HEK293 (cell line): ENCODE data around the gene H2BK1.

Source experiments
- GFI1B ChIP-seq: fragments of 450-650 bp; formaldehyde crosslinking; IDR thresholded peaks from 2 replicates; pipeline ENCODE4 v1.5.1; 2016; ENCODE audit warnings: missing biosample characterization, missing genetic modification characterization
- GLI4 ChIP-seq: fragments of 450-650 bp; formaldehyde crosslinking; IDR thresholded peaks from 2 replicates; pipeline ENCODE4 v1.5.1; 2016; ENCODE audit warnings: missing biosample characterization, missing genetic modification characterization
- IKZF3 ChIP-seq: fragments of 450-650 bp; IDR thresholded peaks from 2 replicates; pipeline ENCODE4 v1.5.0; 2018; ENCODE audit warnings: missing biosample characterization, mild to moderate bottlenecking, missing genetic modification characterization, moderate library complexity
- OVOL3 ChIP-seq: fragments of 450-650 bp; formaldehyde crosslinking; IDR thresholded peaks from 2 replicates; pipeline ENCODE4 v1.5.1; 2016; ENCODE audit warnings: missing biosample characterization, missing genetic modification characterization
- SCRT1 ChIP-seq: fragments of 450-650 bp; formaldehyde crosslinking; IDR thresholded peaks from 2 replicates; pipeline ENCODE4 v1.5.1; 2016; ENCODE audit warnings: missing biosample characterization, missing genetic modification characterization, borderline replicate concordance
- SCRT2 ChIP-seq: fragments of 450-650 bp; formaldehyde crosslinking; IDR thresholded peaks from 2 replicates; pipeline ENCODE4 v1.5.1; 2016; ENCODE audit warnings: missing biosample characterization, missing genetic modification characterization
- ZBTB7A ChIP-seq: fragments of 450-650 bp; formaldehyde crosslinking; IDR thresholded peaks from 2 replicates; pipeline ENCODE4 v1.5.1; 2016; ENCODE audit warnings: low read depth, missing biosample characterization, missing genetic modification characterization
- ZFHX2 ChIP-seq: fragments of 450-650 bp; formaldehyde crosslinking; conservative IDR thresholded peaks from 2 replicates; pipeline ENCODE4 v1.5.1; 2016; ENCODE audit warnings: missing biosample characterization, missing genetic modification characterization
- ZNF140 ChIP-seq: fragments of 450-650 bp; formaldehyde crosslinking; IDR thresholded peaks from 2 replicates; pipeline ENCODE4 v1.5.1; 2016; ENCODE audit warnings: missing biosample characterization, missing genetic modification characterization
- ZNF214 ChIP-seq: fragments of 450-650 bp; formaldehyde crosslinking; IDR thresholded peaks from 2 replicates; pipeline ENCODE4 v1.5.1; 2017; ENCODE audit warnings: missing biosample characterization, mild to moderate bottlenecking, missing genetic modification characterization, borderline replicate concordance
- ZNF221 ChIP-seq: fragments of 450-650 bp; formaldehyde crosslinking; IDR thresholded peaks from 2 replicates; pipeline ENCODE4 v1.5.1; 2017; ENCODE audit warnings: missing biosample characterization, missing genetic modification characterization, borderline replicate concordance
- ZNF324 ChIP-seq: fragments of 450-650 bp; formaldehyde crosslinking; IDR thresholded peaks from 2 replicates; pipeline ENCODE4 v1.5.1; 2016; ENCODE audit warnings: missing biosample characterization, missing genetic modification characterization
- ZNF335 ChIP-seq: fragments of 450-650 bp; formaldehyde crosslinking; conservative IDR thresholded peaks from 2 replicates; pipeline ENCODE4 v1.5.1; 2016; ENCODE audit warnings: missing biosample characterization, missing genetic modification characterization
- ZNF48 ChIP-seq: fragments of 450-650 bp; formaldehyde crosslinking; IDR thresholded peaks from 2 replicates; pipeline ENCODE4 v1.5.1; 2016; ENCODE audit warnings: missing biosample characterization, missing genetic modification characterization
- ZNF549 ChIP-seq: fragments of 450-650 bp; IDR thresholded peaks from 2 replicates; pipeline ENCODE4 v1.5.1; 2018; ENCODE audit warnings: missing biosample characterization, missing genetic modification characterization, mild to moderate bottlenecking, inconsistent platforms, moderate library complexity
- ZNF555 ChIP-seq: fragments of 450-650 bp; formaldehyde crosslinking; conservative IDR thresholded peaks from 2 replicates; pipeline ENCODE4 v1.5.1; 2017; ENCODE audit warnings: missing biosample characterization, mild to moderate bottlenecking, missing genetic modification characterization, inconsistent platforms
- ZNF621 ChIP-seq: fragments of 450-650 bp; formaldehyde crosslinking; IDR thresholded peaks from 2 replicates; pipeline ENCODE4 v1.5.1; 2017; ENCODE audit warnings: missing biosample characterization, missing genetic modification characterization
- ZNF623 ChIP-seq: fragments of 450-650 bp; formaldehyde crosslinking; IDR thresholded peaks from 2 replicates; pipeline ENCODE4 v1.5.1; 2016; ENCODE audit warnings: missing biosample characterization, missing genetic modification characterization
- ZNF654 ChIP-seq: fragments of 450-650 bp; formaldehyde crosslinking; IDR thresholded peaks from 2 replicates; pipeline ENCODE4 v1.5.1; 2016; ENCODE audit warnings: low read depth, missing biosample characterization, missing genetic modification characterization
- ZNF664 ChIP-seq: fragments of 450-650 bp; formaldehyde crosslinking; IDR thresholded peaks from 2 replicates; pipeline ENCODE4 v1.5.1; 2016; ENCODE audit warnings: missing biosample characterization, missing genetic modification characterization
- ZNF776 ChIP-seq: fragments of 450-650 bp; formaldehyde crosslinking; IDR thresholded peaks from 2 replicates; pipeline ENCODE4 v1.5.0; 2017; ENCODE audit warnings: missing biosample characterization, missing genetic modification characterization, borderline replicate concordance
- TF ChIP-seq, protein P1 (sequence below): fragments of 450-650 bp; formaldehyde crosslinking; IDR thresholded peaks from 2 replicates; pipeline ENCODE4 v1.5.0; 2017; ENCODE audit warnings: missing biosample characterization, missing genetic modification characterization, borderline replicate concordance
- TF ChIP-seq, protein P2 (sequence below): fragments of 450-650 bp; formaldehyde crosslinking; IDR thresholded peaks from 2 replicates; pipeline ENCODE4 v1.5.1; 2016; ENCODE audit warnings: missing biosample characterization, missing genetic modification characterization
- TF ChIP-seq, protein P3 (sequence below): fragments of 450-650 bp; formaldehyde crosslinking; optimal IDR thresholded peaks from 2 replicates; pipeline ENCODE3; 2016; ENCODE audit warnings: missing biosample characterization, mild to moderate bottlenecking, missing genetic modification characterization
- TF ChIP-seq, protein P4 (sequence below): IDR thresholded peaks from 2 replicates; pipeline ENCODE4 v1.6.1; 2011; ENCODE audit warnings: mild to moderate bottlenecking, low read depth, low read length, borderline replicate concordance
- TF ChIP-seq, protein P5 (sequence below): fragments of 450-650 bp; formaldehyde crosslinking; IDR thresholded peaks from 2 replicates; pipeline ENCODE4 v1.5.1; 2016; ENCODE audit warnings: missing biosample characterization, missing genetic modification characterization
- TF ChIP-seq, protein P6 (sequence below): fragments of 450-650 bp; formaldehyde crosslinking; IDR thresholded peaks from 2 replicates; pipeline ENCODE4 v1.5.1; 2016; ENCODE audit warnings: missing biosample characterization, missing genetic modification characterization
- TF ChIP-seq, protein P7 (sequence below): fragments of 450-650 bp; formaldehyde crosslinking; IDR thresholded peaks from 2 replicates; pipeline ENCODE4 v1.5.1; 2017; ENCODE audit warnings: missing biosample characterization, missing genetic modification characterization

H2BK1 gene

DNA sequence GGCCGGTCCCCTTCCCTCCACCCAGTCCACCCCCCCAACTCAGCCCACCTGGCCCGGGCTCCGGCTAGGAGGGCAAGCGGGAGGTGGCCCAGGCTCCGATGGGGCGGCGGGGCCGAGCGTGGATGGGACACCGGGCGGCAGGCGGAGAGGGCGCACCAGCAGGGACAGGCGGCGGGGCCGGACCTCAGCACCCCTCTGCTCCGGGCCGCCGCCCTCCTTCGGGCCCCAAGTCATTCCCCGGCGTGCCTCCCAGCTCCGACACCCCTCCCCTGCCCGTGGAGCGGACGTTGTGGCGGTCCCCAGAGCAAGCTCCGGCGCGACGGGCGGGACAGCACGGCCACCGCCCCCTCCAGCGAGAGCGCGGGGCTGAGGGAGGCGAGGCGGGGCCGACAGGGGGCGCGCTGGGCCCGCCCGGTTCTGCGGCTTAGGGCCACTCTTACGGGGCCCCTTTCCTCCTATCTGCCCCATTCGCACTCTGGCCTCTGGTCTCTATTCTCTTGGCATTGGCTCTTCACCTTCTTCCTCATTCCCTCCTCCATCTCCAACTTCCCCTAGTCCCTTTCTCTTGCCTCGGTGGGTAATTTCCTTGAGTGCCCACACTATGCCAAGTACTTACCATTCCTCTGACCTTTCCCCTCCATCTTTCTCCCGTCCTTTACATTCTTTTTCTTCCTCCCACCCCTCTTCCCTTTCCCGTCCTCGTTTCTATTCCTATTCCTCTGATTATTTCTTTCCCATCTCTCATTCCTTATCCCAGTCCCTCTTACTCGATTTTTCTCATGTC lies 42.1 kb downstream of the H2BK1 start (continued):
- TF ChIP-seq, protein P1, sequence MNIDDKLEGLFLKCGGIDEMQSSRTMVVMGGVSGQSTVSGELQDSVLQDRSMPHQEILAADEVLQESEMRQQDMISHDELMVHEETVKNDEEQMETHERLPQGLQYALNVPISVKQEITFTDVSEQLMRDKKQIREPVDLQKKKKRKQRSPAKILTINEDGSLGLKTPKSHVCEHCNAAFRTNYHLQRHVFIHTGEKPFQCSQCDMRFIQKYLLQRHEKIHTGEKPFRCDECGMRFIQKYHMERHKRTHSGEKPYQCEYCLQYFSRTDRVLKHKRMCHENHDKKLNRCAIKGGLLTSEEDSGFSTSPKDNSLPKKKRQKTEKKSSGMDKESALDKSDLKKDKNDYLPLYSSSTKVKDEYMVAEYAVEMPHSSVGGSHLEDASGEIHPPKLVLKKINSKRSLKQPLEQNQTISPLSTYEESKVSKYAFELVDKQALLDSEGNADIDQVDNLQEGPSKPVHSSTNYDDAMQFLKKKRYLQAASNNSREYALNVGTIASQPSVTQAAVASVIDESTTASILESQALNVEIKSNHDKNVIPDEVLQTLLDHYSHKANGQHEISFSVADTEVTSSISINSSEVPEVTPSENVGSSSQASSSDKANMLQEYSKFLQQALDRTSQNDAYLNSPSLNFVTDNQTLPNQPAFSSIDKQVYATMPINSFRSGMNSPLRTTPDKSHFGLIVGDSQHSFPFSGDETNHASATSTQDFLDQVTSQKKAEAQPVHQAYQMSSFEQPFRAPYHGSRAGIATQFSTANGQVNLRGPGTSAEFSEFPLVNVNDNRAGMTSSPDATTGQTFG (tag by site-specific recombination), result no peak
- TF ChIP-seq GLI4 (tag by site-specific recombination), result no peak; the same call in 1 of the 2 replicates
- TF ChIP-seq GFI1B (tag by site-specific recombination), result no peak
- TF ChIP-seq ZNF664, result no peak
- no peak for TF ChIP-seq ZNF776 (tag by site-specific recombination)
- TF ChIP-seq ZNF549 (tag by site-specific recombination), result no peak
- TF ChIP-seq ZNF214 (tag by site-specific recombination), result no peak
- TF ChIP-seq, protein P2, sequence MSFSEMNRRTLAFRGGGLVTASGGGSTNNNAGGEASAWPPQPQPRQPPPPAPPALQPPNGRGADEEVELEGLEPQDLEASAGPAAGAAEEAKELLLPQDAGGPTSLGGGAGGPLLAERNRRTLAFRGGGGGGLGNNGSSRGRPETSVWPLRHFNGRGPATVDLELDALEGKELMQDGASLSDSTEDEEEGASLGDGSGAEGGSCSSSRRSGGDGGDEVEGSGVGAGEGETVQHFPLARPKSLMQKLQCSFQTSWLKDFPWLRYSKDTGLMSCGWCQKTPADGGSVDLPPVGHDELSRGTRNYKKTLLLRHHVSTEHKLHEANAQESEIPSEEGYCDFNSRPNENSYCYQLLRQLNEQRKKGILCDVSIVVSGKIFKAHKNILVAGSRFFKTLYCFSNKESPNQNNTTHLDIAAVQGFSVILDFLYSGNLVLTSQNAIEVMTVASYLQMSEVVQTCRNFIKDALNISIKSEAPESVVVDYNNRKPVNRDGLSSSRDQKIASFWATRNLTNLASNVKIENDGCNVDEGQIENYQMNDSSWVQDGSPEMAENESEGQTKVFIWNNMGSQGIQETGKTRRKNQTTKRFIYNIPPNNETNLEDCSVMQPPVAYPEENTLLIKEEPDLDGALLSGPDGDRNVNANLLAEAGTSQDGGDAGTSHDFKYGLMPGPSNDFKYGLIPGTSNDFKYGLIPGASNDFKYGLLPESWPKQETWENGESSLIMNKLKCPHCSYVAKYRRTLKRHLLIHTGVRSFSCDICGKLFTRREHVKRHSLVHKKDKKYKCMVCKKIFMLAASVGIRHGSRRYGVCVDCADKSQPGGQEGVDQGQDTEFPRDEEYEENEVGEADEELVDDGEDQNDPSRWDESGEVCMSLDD, result peak; percentile 52; the same call in 1 of the 2 replicates
- TF ChIP-seq, protein P3, sequence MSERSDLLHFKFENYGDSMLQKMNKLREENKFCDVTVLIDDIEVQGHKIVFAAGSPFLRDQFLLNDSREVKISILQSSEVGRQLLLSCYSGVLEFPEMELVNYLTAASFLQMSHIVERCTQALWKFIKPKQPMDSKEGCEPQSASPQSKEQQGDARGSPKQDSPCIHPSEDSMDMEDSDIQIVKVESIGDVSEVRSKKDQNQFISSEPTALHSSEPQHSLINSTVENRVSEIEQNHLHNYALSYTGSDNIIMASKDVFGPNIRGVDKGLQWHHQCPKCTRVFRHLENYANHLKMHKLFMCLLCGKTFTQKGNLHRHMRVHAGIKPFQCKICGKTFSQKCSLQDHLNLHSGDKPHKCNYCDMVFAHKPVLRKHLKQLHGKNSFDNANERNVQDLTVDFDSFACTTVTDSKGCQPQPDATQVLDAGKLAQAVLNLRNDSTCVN, result peak; percentile 92
- TF ChIP-seq, protein P4, sequence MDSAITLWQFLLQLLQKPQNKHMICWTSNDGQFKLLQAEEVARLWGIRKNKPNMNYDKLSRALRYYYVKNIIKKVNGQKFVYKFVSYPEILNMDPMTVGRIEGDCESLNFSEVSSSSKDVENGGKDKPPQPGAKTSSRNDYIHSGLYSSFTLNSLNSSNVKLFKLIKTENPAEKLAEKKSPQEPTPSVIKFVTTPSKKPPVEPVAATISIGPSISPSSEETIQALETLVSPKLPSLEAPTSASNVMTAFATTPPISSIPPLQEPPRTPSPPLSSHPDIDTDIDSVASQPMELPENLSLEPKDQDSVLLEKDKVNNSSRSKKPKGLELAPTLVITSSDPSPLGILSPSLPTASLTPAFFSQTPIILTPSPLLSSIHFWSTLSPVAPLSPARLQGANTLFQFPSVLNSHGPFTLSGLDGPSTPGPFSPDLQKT, result no peak
- TF ChIP-seq, protein P5, sequence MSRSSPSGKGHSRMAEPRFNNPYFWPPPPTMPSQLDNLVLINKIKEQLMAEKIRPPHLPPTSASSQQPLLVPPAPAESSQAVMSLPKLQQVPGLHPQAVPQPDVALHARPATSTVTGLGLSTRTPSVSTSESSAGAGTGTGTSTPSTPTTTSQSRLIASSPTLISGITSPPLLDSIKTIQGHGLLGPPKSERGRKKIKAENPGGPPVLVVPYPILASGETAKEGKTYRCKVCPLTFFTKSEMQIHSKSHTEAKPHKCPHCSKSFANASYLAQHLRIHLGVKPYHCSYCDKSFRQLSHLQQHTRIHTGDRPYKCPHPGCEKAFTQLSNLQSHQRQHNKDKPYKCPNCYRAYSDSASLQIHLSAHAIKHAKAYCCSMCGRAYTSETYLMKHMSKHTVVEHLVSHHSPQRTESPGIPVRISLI (tag by site-specific recombination), result no peak
- no peak for TF ChIP-seq ZNF140
- no peak for TF ChIP-seq ZNF654 (tag by site-specific recombination)
- TF ChIP-seq ZNF48 (tag by site-specific recombination), result no peak
- no peak for TF ChIP-seq ZNF555 (tag by site-specific recombination)
- TF ChIP-seq ZNF335 (tag by site-specific recombination), result peak; percentile 57
- TF ChIP-seq, protein P6, sequence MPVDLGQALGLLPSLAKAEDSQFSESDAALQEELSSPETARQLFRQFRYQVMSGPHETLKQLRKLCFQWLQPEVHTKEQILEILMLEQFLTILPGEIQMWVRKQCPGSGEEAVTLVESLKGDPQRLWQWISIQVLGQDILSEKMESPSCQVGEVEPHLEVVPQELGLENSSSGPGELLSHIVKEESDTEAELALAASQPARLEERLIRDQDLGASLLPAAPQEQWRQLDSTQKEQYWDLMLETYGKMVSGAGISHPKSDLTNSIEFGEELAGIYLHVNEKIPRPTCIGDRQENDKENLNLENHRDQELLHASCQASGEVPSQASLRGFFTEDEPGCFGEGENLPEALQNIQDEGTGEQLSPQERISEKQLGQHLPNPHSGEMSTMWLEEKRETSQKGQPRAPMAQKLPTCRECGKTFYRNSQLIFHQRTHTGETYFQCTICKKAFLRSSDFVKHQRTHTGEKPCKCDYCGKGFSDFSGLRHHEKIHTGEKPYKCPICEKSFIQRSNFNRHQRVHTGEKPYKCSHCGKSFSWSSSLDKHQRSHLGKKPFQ (tag by site-specific recombination), result no peak
- no peak for TF ChIP-seq ZNF621 (tag by site-specific recombination)
- TF ChIP-seq, protein P7, sequence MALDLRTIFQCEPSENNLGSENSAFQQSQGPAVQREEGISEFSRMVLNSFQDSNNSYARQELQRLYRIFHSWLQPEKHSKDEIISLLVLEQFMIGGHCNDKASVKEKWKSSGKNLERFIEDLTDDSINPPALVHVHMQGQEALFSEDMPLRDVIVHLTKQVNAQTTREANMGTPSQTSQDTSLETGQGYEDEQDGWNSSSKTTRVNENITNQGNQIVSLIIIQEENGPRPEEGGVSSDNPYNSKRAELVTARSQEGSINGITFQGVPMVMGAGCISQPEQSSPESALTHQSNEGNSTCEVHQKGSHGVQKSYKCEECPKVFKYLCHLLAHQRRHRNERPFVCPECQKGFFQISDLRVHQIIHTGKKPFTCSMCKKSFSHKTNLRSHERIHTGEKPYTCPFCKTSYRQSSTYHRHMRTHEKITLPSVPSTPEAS (tag by site-specific recombination), result no peak
- no peak for TF ChIP-seq OVOL3 (tag by site-specific recombination)
- TF ChIP-seq ZNF221 (tag by site-specific recombination), result peak; percentile 15; the same call in 1 of the 2 replicates
- no peak for TF ChIP-seq ZBTB7A (tag by site-specific recombination)
- TF ChIP-seq ZFHX2 (tag by site-specific recombination), result peak; percentile 76
- TF ChIP-seq SCRT2 (tag by site-specific recombination), result no peak
- no peak; the same call in 1 of the 2 replicates for TF ChIP-seq ZNF324 (tag by site-specific recombination)
- no peak for TF ChIP-seq SCRT1 (tag by site-specific recombination)
- TF ChIP-seq IKZF3 (tag by site-specific recombination), result no peak
- TF ChIP-seq ZNF623 (tag by site-specific recombination), result no peak
